GM12878 (cell line): ENCODE results near the gene EBF3.

Experiments used
- CTCF ChIP-seq, 3 experiments: IDR thresholded peaks in 2 of 3; conservative IDR thresholded peaks in 1 of 3; 2 replicates each; pipeline ENCODE4 v1.5.1; 2011; ENCODE audit warnings: low read depth in 3 of 3, low read length in 3 of 3, mild to moderate bottlenecking in 3 of 3, control low read depth in 2 of 3, moderate library complexity in 2 of 3, inconsistent platforms in 1 of 3, mixed read lengths in 1 of 3; ENCODE audit not compliant: control insufficient read depth in 2 of 3, insufficient read depth in 1 of 3; ENCODE audit errors: extremely low read depth in 1 of 3
- EED ChIP-seq: sonication (generic); IDR thresholded peaks from 2 replicates; pipeline ENCODE4 v1.6.1; 2016; ENCODE audit warnings: antibody characterized with exemption, low read depth
- EZH2 ChIP-seq: IDR thresholded peaks from 2 replicates; pipeline ENCODE4 v1.6.1; 2012; ENCODE audit warnings: low read depth, mild to moderate bottlenecking, control low read depth, inconsistent platforms, low read length, borderline replicate concordance; ENCODE audit not compliant: control insufficient read depth
- HDAC6 ChIP-seq: fragments of 200-600 bp; sonication (generic); IDR thresholded peaks from one replicate; pipeline ENCODE4 v1.8.0; 2017; ENCODE audit warnings: antibody characterized with exemption; ENCODE audit not compliant: unreplicated experiment
- POLR2AphosphoS2 ChIP-seq: IDR thresholded peaks from 2 replicates; pipeline ENCODE4 v1.6.1; 2011; ENCODE audit warnings: low read depth, mild to moderate bottlenecking, low read length, improper control_type of control experiment, moderate library complexity

- TF ChIP-seq EZH2 (no peak), POLR2AphosphoS2 (no peak), EED (no peak), HDAC6 (no peak), CTCF (IDR thresholded peaks at IDR 0.05 in 2 of 3, conservative IDR thresholded peaks at IDR 0.05 in 1 of 3; ENCODE audit: control insufficient read depth in 2 of 3, extremely low read depth in 1 of 3, insufficient read depth in 1 of 3, low read depth in 3 of 3, low read length in 3 of 3) (no peak)
Measured at GRCh38 chr10:129836253-129836652, 127.8 kb downstream of the EBF3 start.
